H1 (cell line): ENCODE data around the gene ASB7. TPM values are rescaled to one million over a fixed set of nuclear protein-coding genes. Genes with fewer than 3 reads are reported as not detected.

Experiments used
- CTCF ChIA-PET: fragments of 300-600 bp; sonication (Branson Sonifier 250); formaldehyde crosslinking; loops from one replicate; lab custom pipeline; 2021; ENCODE audit not compliant: partially characterized antibody; lab: Charles Lee
- POLR2A ChIA-PET: fragments of 300-600 bp; sonication (Branson Sonifier 250); formaldehyde crosslinking; loops from one replicate; lab custom pipeline; 2021; ENCODE audit warnings: inconsistent platforms; ENCODE audit not compliant: partially characterized antibody; lab: Charles Lee
- DNase-seq, 2 experiments: peaks; one replicate each; pipeline versions ENCODE4 v3.0.0 to v3.0.0-alpha.2; 2010 to 2022; ENCODE audit warnings: low spot score in 2 of 2, low read depth in 1 of 2, mixed read lengths in 1 of 2
- FAIRE-seq: peaks from 2 replicates; lab custom pipeline; 2011; peaks lifted over from hg19 to GRCh38; lab: Jason Lieb, UNC
- H2AFZ ChIP-seq: 2 replicates; pipeline ENCODE4 v1.8.1; 2012; ENCODE audit warnings: low read length, inconsistent platforms
- H2AK5ac ChIP-seq: 2 replicates; pipeline ENCODE4 v1.6.1; 2013; ENCODE audit warnings: low read depth, low read length
- H2BK120ac ChIP-seq: replicated peaks from 2 replicates; pipeline ENCODE3; 2013; ENCODE audit warnings: low read depth, low read length, inconsistent platforms
- H2BK12ac ChIP-seq: 2 replicates; pipeline ENCODE4 v1.6.1; 2013; ENCODE audit warnings: low read depth, low read length
- H2BK15ac ChIP-seq: 2 replicates; pipeline ENCODE4 v1.6.1; 2013; ENCODE audit warnings: low read length
- H2BK20ac ChIP-seq: 2 replicates; pipeline ENCODE4 v1.6.1; 2013; ENCODE audit warnings: low read length
- H2BK5ac ChIP-seq: 2 replicates; pipeline ENCODE4 v1.6.1; 2013; ENCODE audit warnings: low read depth, low read length
- H3K14ac ChIP-seq: 2 replicates; pipeline ENCODE4 v1.6.1; 2013; ENCODE audit warnings: inconsistent platforms; ENCODE audit not compliant: insufficient read length
- H3K18ac ChIP-seq: 2 replicates; pipeline ENCODE4 v1.6.1; 2013; ENCODE audit warnings: low read length; ENCODE audit errors: extremely low read depth
- H3K23ac ChIP-seq: 2 replicates; pipeline ENCODE4 v1.6.1; 2013; ENCODE audit warnings: inconsistent platforms; ENCODE audit not compliant: insufficient read length
- H3K23me2 ChIP-seq: 2 replicates; pipeline ENCODE4 v1.6.1; 2013; ENCODE audit warnings: low read depth, low read length
- H3K27ac ChIP-seq: 2 replicates; pipeline ENCODE4 v1.6.1; 2011; ENCODE audit warnings: low read depth, low read length, inconsistent platforms
- H3K27me3 ChIP-seq, 4 experiments: replicated peaks in 1 of 4; 1 replicate in 1 of 4; 2 replicates in 3 of 4; pipeline versions ENCODE4 v1.6.1 to v1.8.1; 2011 to 2013; ENCODE audit warnings: low read length in 3 of 4, mild to moderate bottlenecking in 3 of 4, inconsistent platforms in 2 of 4, mixed read lengths in 2 of 4, moderate library complexity in 1 of 4; ENCODE audit not compliant: control insufficient read depth in 3 of 4, insufficient read depth in 3 of 4; ENCODE audit errors: extremely low read depth in 1 of 4
- H3K36me3 ChIP-seq, 4 experiments: 2 replicates each; pipeline versions ENCODE4 v1.6.1 to v1.8.1; 2011 to 2013; ENCODE audit warnings: mild to moderate bottlenecking in 4 of 4, low read length in 3 of 4, moderate library complexity in 2 of 4, control low read depth in 1 of 4, inconsistent platforms in 1 of 4; ENCODE audit not compliant: insufficient read depth in 4 of 4, control insufficient read depth in 2 of 4
- H3K4ac ChIP-seq: replicated peaks from 2 replicates; pipeline ENCODE3; 2013; ENCODE audit warnings: low read length, low read depth, mixed read lengths, inconsistent platforms; ENCODE audit not compliant: insufficient read length
- H3K4me1 ChIP-seq, 4 experiments: replicated peaks in 1 of 4; 1 replicate in 1 of 4; 2 replicates in 3 of 4; pipeline versions ENCODE4 v1.6.1 to v1.8.1; 2011 to 2013; ENCODE audit warnings: low read length in 3 of 4, inconsistent platforms in 2 of 4, mixed read lengths in 1 of 4; ENCODE audit not compliant: insufficient read depth in 4 of 4, control insufficient read depth in 3 of 4
- H3K4me2 ChIP-seq, 2 experiments: 2 replicates each; pipeline versions ENCODE4 v1.6.1 to v1.8.1; 2011 to 2013; ENCODE audit warnings: low read depth in 2 of 2, low read length in 2 of 2, control low read depth in 1 of 2, inconsistent platforms in 1 of 2, mild to moderate bottlenecking in 1 of 2; ENCODE audit not compliant: insufficient read depth in 1 of 2
- H3K4me3 ChIP-seq, 4 experiments: fragments of 200-600, 300-600 bp in 1 of 4; sonication (generic), shearing (Covaris generic), sonication (Bioruptor Twin) in 1 of 4; 2 replicates each; pipeline versions ENCODE4 v1.5.1 to v1.8.1; 2011 to 2016; ENCODE audit warnings: low read length in 4 of 4, low read depth in 3 of 4, control low read depth in 2 of 4, inconsistent platforms in 2 of 4, mild to moderate bottlenecking in 2 of 4, mixed read lengths in 1 of 4, moderate library complexity in 1 of 4; ENCODE audit not compliant: insufficient read depth in 2 of 4; ENCODE audit errors: extremely low read depth in 1 of 4
- H3K56ac ChIP-seq: replicated peaks from 2 replicates; pipeline ENCODE3; 2013; ENCODE audit warnings: low read depth, mild to moderate bottlenecking, mixed read lengths, low read length, inconsistent platforms; ENCODE audit not compliant: insufficient read length
- H3K79me1 ChIP-seq: 2 replicates; pipeline ENCODE4 v1.6.1; 2013; ENCODE audit warnings: low read depth, low read length, control low read depth
- H3K79me2 ChIP-seq, 2 experiments: 2 replicates each; pipeline versions ENCODE4 v1.6.1 to v1.8.1; 2012 to 2013; ENCODE audit warnings: low read length in 2 of 2, mild to moderate bottlenecking in 2 of 2, inconsistent platforms in 1 of 2; ENCODE audit not compliant: insufficient read depth in 2 of 2, control insufficient read depth in 1 of 2
- H3K9ac ChIP-seq, 4 experiments: replicated peaks in 1 of 4; 1 replicate in 1 of 4; 2 replicates in 3 of 4; pipeline versions ENCODE4 v1.6.1 to v1.8.1; 2011 to 2013; ENCODE audit warnings: low read depth in 3 of 4, low read length in 3 of 4, control low read depth in 2 of 4, mild to moderate bottlenecking in 2 of 4, moderate library complexity in 2 of 4, inconsistent platforms in 1 of 4; ENCODE audit errors: extremely low read depth in 1 of 4
- H3K9me3 ChIP-seq, 2 experiments: 2 replicates each; pipeline versions ENCODE4 v1.6.1 to v1.8.1; 2012 to 2013; ENCODE audit warnings: mild to moderate bottlenecking in 2 of 2, moderate library complexity in 2 of 2, control low read depth in 1 of 2, inconsistent platforms in 1 of 2, low read depth in 1 of 2, low read length in 1 of 2, mixed read lengths in 1 of 2; ENCODE audit not compliant: insufficient read depth in 2 of 2
- H4K20me1 ChIP-seq, 2 experiments: replicated peaks in 1 of 2; 2 replicates each; pipeline versions ENCODE3 to v1.8.1; 2011 to 2013; ENCODE audit warnings: inconsistent platforms in 2 of 2, low read length in 2 of 2, mild to moderate bottlenecking in 1 of 2; ENCODE audit not compliant: insufficient read depth in 2 of 2, control insufficient read depth in 1 of 2
- H4K5ac ChIP-seq: 2 replicates; pipeline ENCODE4 v1.6.1; 2013; ENCODE audit warnings: low read length, low read depth, mixed read lengths, inconsistent platforms; ENCODE audit not compliant: insufficient read length
- H4K8ac ChIP-seq: 2 replicates; pipeline ENCODE4 v1.8.0; 2013; ENCODE audit warnings: mild to moderate bottlenecking, moderate library complexity, low read length, inconsistent platforms; ENCODE audit not compliant: insufficient read depth; ENCODE audit errors: extremely low read depth
- H4K91ac ChIP-seq: replicated peaks from 2 replicates; pipeline ENCODE3; 2013; ENCODE audit warnings: low read length, mixed read lengths, inconsistent platforms; ENCODE audit not compliant: insufficient read length
- POLR2A ChIP-seq, 2 experiments: IDR thresholded peaks; 1 replicate in 1 of 2; 2 replicates in 1 of 2; pipeline ENCODE4 v1.6.1; 2011; ENCODE audit warnings: low read depth in 2 of 2, low read length in 2 of 2, mild to moderate bottlenecking in 2 of 2; ENCODE audit errors: control extremely low read depth in 1 of 2
- polyA plus RNA-seq, 7 experiments: library from polyadenylated mRNA; depleted of rRNA in 3 of 7; stranded (reverse) in 5 of 7; unstranded in 2 of 7; fragments of >200 nt in 5 of 7; fragments of 200-250 nt in 2 of 7; gene quantifications; 1 replicate in 5 of 7; 2 replicates in 1 of 7; 4 replicates in 1 of 7; pipeline versions ENCODE4 v1.2.1 to v1.2.3, GENCODE V29; 2011 to 2013; ENCODE audit warnings: missing spikeins in 2 of 7, mixed read lengths in 2 of 7
- total RNA-seq: library from RNA; stranded (reverse); fragmentation: NEBNext Ultra II Directional; extraction: Animal tissue kit (Norgen Biotek cat#: 25700); gene quantifications from 2 replicates; pipeline ENCODE4 v1.2.1, GENCODE V29; 2021

Gene ASB7
- total and polyA plus RNA-seq, 2 of the 8 experiments (the other 6 are each of a cell fraction or from before 2014, with no cell fraction given): 5.2 to 12.8 TPM

GRCh38 chr15:100690795-100691158, 88.4 kb downstream of the ASB7 start:
- H4K20me1 ChIP-seq: no peaks in the 10 kb centered on the region
- no peak overlapping the region for H2BK120ac ChIP-seq
- no peak overlapping the region for H3K27ac ChIP-seq
- ChIA-PET POLR2A (interaction anchor here (0.6 to 0.8 kb wide), 2 partner anchors 23 to 187 kb away, joined by 3 read pairs; no protein-coding TSS in a partner anchor), CTCF (interaction anchor here (0.5 to 1.6 kb wide), 4 partner anchors 19 to 182 kb away, joined by 3 to 6 read pairs (median 4); no protein-coding TSS in a partner anchor)
- no peak overlapping the region for H3K14ac ChIP-seq
- no peak overlapping the region for H3K23ac ChIP-seq
- no peaks in the 10 kb centered on the region for H3K36me3 ChIP-seq
- DNase-seq: no peak
- H3K79me1 ChIP-seq: no peaks in the 10 kb centered on the region
- H3K9ac ChIP-seq: no peak overlapping the region
- no peak for FAIRE-seq
- H4K8ac ChIP-seq: no peak overlapping the region
- no peaks in the 10 kb centered on the region for H3K23me2 ChIP-seq
- H3K9me3 ChIP-seq: no peaks in the 10 kb centered on the region
- H4K5ac ChIP-seq: no peak overlapping the region
- H3K18ac ChIP-seq: no peak overlapping the region
- H2BK15ac ChIP-seq: no peak overlapping the region
- H2BK5ac ChIP-seq: no peak overlapping the region
- H2AK5ac ChIP-seq: no peak overlapping the region
- H2BK20ac ChIP-seq: 0 out of 2 replicates have a peak overlapping the region, but pooled peaks have one; percentile 80
- H3K56ac ChIP-seq: no peak overlapping the region
- H2AFZ ChIP-seq: no peak overlapping the region
- no peak overlapping the region for H3K4ac ChIP-seq
- no peak overlapping the region for H3K4me2 ChIP-seq
- H3K4me3 ChIP-seq: no peak overlapping the region
- H4K91ac ChIP-seq: no peak overlapping the region
- no peak for TF ChIP-seq POLR2A (IDR thresholded peaks at IDR 0.05; ENCODE audit: control extremely low read depth in 1 of 2, low read depth in 2 of 2, low read length in 2 of 2)
- H3K27me3 ChIP-seq: 0 out of 7 replicates have a peak, but pooled peaks cover 0 to 2% (median 0%) of the 10 kb centered on the region in 4 experiments
- H2BK12ac ChIP-seq: no peak overlapping the region
- H3K79me2 ChIP-seq: no peaks in the 10 kb centered on the region
- H3K4me1 ChIP-seq: peaks cover 6 to 10% (median 8%) of the 10 kb centered on the region in 4 experiments
